OCI-LY1 (cell line): ENCODE measurements around the gene ESX1.

Experiments used
- H2AFZ ChIP-seq: fragments of 200-600 bp; sonication (generic), shearing (Covaris generic); 2 replicates; pipeline ENCODE4 v1.6.0; 2014; ENCODE audit warnings: antibody characterized with exemption, mild to moderate bottlenecking, low read length
- H3F3A ChIP-seq: fragments of 200-600 bp; sonication (generic), shearing (Covaris generic); 2 replicates; pipeline ENCODE4 v1.6.0; 2014; ENCODE audit warnings: mild to moderate bottlenecking, antibody characterized with exemption, low read length, moderate library complexity; ENCODE audit not compliant: insufficient read depth
- H3K27ac ChIP-seq: fragments of 200-600 bp; sonication (generic); 2 replicates; pipeline ENCODE4 v1.5.1; 2014; ENCODE audit warnings: low read length, mixed run types, mild to moderate bottlenecking, low read depth; ENCODE audit not compliant: poor library complexity, severe bottlenecking
- H3K27me3 ChIP-seq: fragments of 200-600 bp; sonication (generic); 2 replicates; pipeline ENCODE4 v1.6.0; 2014; ENCODE audit warnings: antibody characterized with exemption, mild to moderate bottlenecking, low read length, moderate library complexity; ENCODE audit not compliant: insufficient read depth
- H3K36me3 ChIP-seq: fragments of 200-600 bp; sonication (generic); 2 replicates; pipeline ENCODE4 v1.6.1; 2014; ENCODE audit warnings: mild to moderate bottlenecking, antibody characterized with exemption, low read length, moderate library complexity, mixed read lengths; ENCODE audit not compliant: insufficient read depth
- H3K4me1 ChIP-seq: fragments of 200-600 bp; sonication (generic); 2 replicates; pipeline ENCODE4 v1.5.1; 2014; ENCODE audit warnings: mild to moderate bottlenecking, low read length, moderate library complexity; ENCODE audit not compliant: insufficient read depth, severe bottlenecking
- H3K4me2 ChIP-seq: fragments of 200-600 bp; sonication (generic), shearing (Covaris generic); 2 replicates; pipeline ENCODE4 v1.6.1; 2014; ENCODE audit warnings: low read length
- H3K4me3 ChIP-seq: fragments of 200-600 bp; sonication (generic); 2 replicates; pipeline ENCODE4 v1.5.1; 2014; ENCODE audit warnings: low read length, low read depth, mild to moderate bottlenecking, mixed read lengths; ENCODE audit not compliant: poor library complexity, severe bottlenecking
- H3K79me2 ChIP-seq: fragments of 200-600 bp; shearing (Covaris generic); 2 replicates; pipeline ENCODE4 v1.6.1; 2016; ENCODE audit warnings: mixed run types, low read length, mixed read lengths; ENCODE audit not compliant: insufficient read depth
- H3K9ac ChIP-seq: fragments of 200-600 bp; sonication (generic), shearing (Covaris generic); 2 replicates; pipeline ENCODE4 v1.6.1; 2014; ENCODE audit warnings: mild to moderate bottlenecking, low read length, mixed read lengths
- H3K9me2 ChIP-seq: fragments of 200-600 bp; sonication (generic), shearing (Covaris generic); 2 replicates; pipeline ENCODE4 v1.6.1; 2014; ENCODE audit warnings: low read depth, mild to moderate bottlenecking, low read length, mixed read lengths
- H3K9me3 ChIP-seq: fragments of 200-600 bp; shearing (Covaris generic); 2 replicates; pipeline ENCODE4 v1.6.1; 2014; ENCODE audit warnings: low read length, mixed read lengths
- H4K20me1 ChIP-seq: fragments of 200-600 bp; sonication (generic), shearing (Covaris generic); 2 replicates; pipeline ENCODE4 v1.6.0; 2016; ENCODE audit warnings: mild to moderate bottlenecking, low read length; ENCODE audit not compliant: insufficient read depth
- EZH2 ChIP-seq: fragments of 200-600 bp; sonication (generic), shearing (Covaris generic); IDR thresholded peaks from 2 replicates; pipeline ENCODE4 v1.8.0; 2017; ENCODE audit warnings: borderline replicate concordance, mixed run types, mild to moderate bottlenecking, antibody characterized with exemption, low read length, moderate library complexity, mixed read lengths
- TF ChIP-seq, protein P1 (sequence below): fragments of 200-600 bp; sonication (generic), shearing (Covaris generic); IDR thresholded peaks from 2 replicates; pipeline ENCODE4 v1.5.1; 2017; ENCODE audit warnings: mild to moderate bottlenecking, antibody characterized with exemption, low read length, moderate library complexity, mixed read lengths

The ESX1 gene

DNA sequence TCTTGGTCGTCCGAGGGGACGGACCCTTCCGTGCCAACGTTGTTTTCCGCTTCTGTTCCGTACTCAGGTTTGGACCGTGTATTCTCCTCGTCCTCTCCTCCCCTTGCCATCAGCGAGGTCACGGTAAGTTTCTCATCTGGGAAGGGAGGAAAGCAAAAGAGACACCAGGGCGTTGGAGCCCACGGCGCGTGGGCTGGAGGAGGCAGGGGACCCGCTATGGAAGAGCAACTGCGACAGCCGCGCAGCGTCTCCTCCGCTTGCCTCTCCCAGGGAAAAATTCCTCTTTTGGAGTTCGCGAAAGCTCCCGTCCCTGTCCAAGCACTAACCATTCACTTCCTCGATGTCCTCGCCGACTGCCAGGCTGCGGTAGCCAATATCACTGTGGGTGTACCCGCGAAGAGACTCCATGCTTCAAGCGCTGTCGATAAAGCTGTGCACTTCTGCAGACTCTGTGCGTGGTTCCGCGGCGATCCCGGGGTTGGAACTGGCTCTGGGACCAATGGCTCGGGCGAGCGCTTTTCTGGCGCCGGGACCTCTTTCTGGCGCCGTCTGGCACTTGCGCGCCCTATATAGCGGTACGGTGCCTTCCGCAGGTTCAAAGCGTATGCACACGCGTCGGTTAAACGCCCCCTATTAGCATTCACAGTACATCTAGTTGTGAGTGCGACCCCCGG lies at the start of gene ESX1:
Gene ESX1, minus strand, starts transcription at position 492 of the 674 bp plus-strand sequence. Its CDS starts 84 bp downstream, at position 408.
- no peak within 1 kb of the TSS for H3K9ac ChIP-seq
- H3K4me3 ChIP-seq: no peak within 1 kb of the TSS
- no peak within 1 kb of the TSS for H2AFZ ChIP-seq
- H3K27me3 ChIP-seq: no peaks in the 10 kb centered on the region
- H3K9me3 ChIP-seq: no peaks in the 10 kb centered on the region
- H3F3A ChIP-seq: no peaks in the 10 kb centered on the region
- H3K79me2 ChIP-seq: no peaks in the 10 kb centered on the region
- H4K20me1 ChIP-seq: no peaks in the 10 kb centered on the region
- no peak for TF ChIP-seq EZH2
- TF ChIP-seq, protein P1, sequence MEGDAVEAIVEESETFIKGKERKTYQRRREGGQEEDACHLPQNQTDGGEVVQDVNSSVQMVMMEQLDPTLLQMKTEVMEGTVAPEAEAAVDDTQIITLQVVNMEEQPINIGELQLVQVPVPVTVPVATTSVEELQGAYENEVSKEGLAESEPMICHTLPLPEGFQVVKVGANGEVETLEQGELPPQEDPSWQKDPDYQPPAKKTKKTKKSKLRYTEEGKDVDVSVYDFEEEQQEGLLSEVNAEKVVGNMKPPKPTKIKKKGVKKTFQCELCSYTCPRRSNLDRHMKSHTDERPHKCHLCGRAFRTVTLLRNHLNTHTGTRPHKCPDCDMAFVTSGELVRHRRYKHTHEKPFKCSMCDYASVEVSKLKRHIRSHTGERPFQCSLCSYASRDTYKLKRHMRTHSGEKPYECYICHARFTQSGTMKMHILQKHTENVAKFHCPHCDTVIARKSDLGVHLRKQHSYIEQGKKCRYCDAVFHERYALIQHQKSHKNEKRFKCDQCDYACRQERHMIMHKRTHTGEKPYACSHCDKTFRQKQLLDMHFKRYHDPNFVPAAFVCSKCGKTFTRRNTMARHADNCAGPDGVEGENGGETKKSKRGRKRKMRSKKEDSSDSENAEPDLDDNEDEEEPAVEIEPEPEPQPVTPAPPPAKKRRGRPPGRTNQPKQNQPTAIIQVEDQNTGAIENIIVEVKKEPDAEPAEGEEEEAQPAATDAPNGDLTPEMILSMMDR: no peak
- no peaks in the 10 kb centered on the region for H3K9me2 ChIP-seq
- no peak within 1 kb of the TSS for H3K27ac ChIP-seq
- no peaks in the 10 kb centered on the region for H3K4me1 ChIP-seq
- H3K36me3 ChIP-seq: no peaks in the 10 kb centered on the region
- H3K4me2 ChIP-seq: no peak within 1 kb of the TSS

DNA sequence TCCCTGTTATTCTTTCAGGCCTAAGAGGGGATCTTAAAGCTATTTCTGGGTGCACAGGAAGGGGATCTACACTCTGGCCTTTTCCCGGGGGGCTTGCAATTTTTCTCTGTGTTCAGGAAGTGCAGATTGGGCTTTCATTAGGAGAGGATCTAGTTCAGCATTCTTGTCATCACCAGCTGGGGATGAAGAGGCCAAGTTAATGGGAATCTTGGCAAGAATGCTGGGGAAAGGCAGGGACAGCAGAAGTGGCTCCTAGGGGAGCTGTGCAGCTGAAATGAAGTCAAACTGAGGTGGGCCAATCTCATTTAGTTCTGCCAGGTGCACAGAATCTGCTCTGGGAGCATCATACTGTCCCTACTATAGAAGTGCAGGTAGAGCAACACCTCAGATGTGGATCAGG lies 40.9 kb upstream of the ESX1 start:
- H3K9me2 ChIP-seq: no peaks in the 10 kb centered on the region
- no peak overlapping the region for H3K27ac ChIP-seq
- no peaks in the 10 kb centered on the region for H3K9me3 ChIP-seq
- no peak overlapping the region for H2AFZ ChIP-seq
- H3K36me3 ChIP-seq: no peaks in the 10 kb centered on the region
- no peaks in the 10 kb centered on the region for H4K20me1 ChIP-seq
- no peaks in the 10 kb centered on the region for H3K4me1 ChIP-seq
- TF ChIP-seq, protein P1: no peak
- TF ChIP-seq EZH2: no peak
- H3K4me2 ChIP-seq: no peak overlapping the region
- H3K4me3 ChIP-seq: no peak overlapping the region
- H3K79me2 ChIP-seq: no peaks in the 10 kb centered on the region
- no peak overlapping the region for H3K9ac ChIP-seq
- H3K27me3 ChIP-seq: no peaks in the 10 kb centered on the region
- no peaks in the 10 kb centered on the region for H3F3A ChIP-seq

DNA sequence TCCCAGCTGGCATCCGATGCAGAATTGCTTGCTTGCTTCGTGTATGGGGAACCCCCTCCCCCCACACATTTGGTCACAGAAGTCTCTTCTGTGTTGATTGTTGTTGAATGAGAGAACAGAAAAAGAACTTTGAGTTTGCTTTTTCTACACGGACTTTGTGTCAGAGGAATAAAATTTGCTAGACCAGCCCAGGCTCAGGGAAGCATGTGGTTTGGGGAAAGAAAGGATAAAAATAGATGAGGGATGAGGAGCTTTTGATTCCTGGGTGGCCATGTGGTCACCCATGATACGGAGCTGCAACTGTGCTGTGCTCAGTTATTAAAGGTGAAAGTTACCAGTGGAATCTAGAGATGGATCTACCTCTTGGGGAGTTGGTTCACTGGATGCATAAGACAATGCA lies 34.2 kb upstream of the ESX1 start:
- no peaks in the 10 kb centered on the region for H4K20me1 ChIP-seq
- no peaks in the 10 kb centered on the region for H3K27me3 ChIP-seq
- no peaks in the 10 kb centered on the region for H3K9me3 ChIP-seq
- H3K4me3 ChIP-seq: no peak overlapping the region
- H3K36me3 ChIP-seq: no peaks in the 10 kb centered on the region
- H3K27ac ChIP-seq: no peak overlapping the region
- H2AFZ ChIP-seq: no peak overlapping the region
- no peaks in the 10 kb centered on the region for H3F3A ChIP-seq
- H3K4me2 ChIP-seq: no peak overlapping the region
- H3K9me2 ChIP-seq: no peaks in the 10 kb centered on the region
- TF ChIP-seq EZH2: no peak
- TF ChIP-seq, protein P1: no peak
- no peaks in the 10 kb centered on the region for H3K4me1 ChIP-seq
- H3K9ac ChIP-seq: no peak overlapping the region
- no peaks in the 10 kb centered on the region for H3K79me2 ChIP-seq
